C4-2B (cell line): ENCODE data around the gene DEPDC4.

ENCODE experiments used
- CTCF ChIP-seq: fragments of 450-650 bp; conservative IDR thresholded peaks from 2 replicates; pipeline ENCODE4 v1.5.1; 2017; ENCODE audit warnings: mild to moderate bottlenecking
- ZFX ChIP-seq: fragments of 450-650 bp; IDR thresholded peaks from 2 replicates; pipeline ENCODE4 v1.6.1; 2017

GRCh38 chr12:100214518-100214917, 52.4 kb downstream of the DEPDC4 start:
- no peak for TF ChIP-seq CTCF
- TF ChIP-seq ZFX: no peak
